Prostate gland (tissue), 2 donors: ENCODE measurements around the gene GADL1. TPM values are rescaled to one million over a fixed set of nuclear protein-coding genes. Genes with fewer than 3 reads are reported as not detected.

ENCODE experiments used
- DNase-seq: peaks from one replicate; pipeline ENCODE4 v3.0.0-alpha.2; 2019; ENCODE audit warnings: low spot score
- H3K27ac ChIP-seq, 2 donors: fragments of 200-600 bp; sonication (generic); 2 replicates each; pipeline ENCODE4 v1.5.1; 2017 to 2019
- H3K27me3 ChIP-seq: fragments of 200-600 bp; sonication (generic); replicated peaks from 2 replicates; pipeline ENCODE4 v1.5.1; 2019; ENCODE audit not compliant: insufficient read depth
- H3K36me3 ChIP-seq, 2 donors: fragments of 200-600 bp; sonication (generic); 1 replicate in 1 of 2; 2 replicates in 1 of 2; pipeline versions ENCODE4 v1.5.1 to v1.8.1; 2017 to 2019
- H3K4me1 ChIP-seq: fragments of 200-600 bp; sonication (generic); replicated peaks from 2 replicates; pipeline ENCODE4 v1.5.1; 2019
- H3K4me3 ChIP-seq, 2 donors: fragments of 200-600 bp; sonication (generic); 2 replicates each; pipeline ENCODE4 v1.5.1; 2017 to 2019
- H3K9me3 ChIP-seq: fragments of 200-600 bp; sonication (generic); 2 replicates; pipeline ENCODE4 v1.5.1; 2017
- CTCF ChIP-seq, 4 experiments: fragments of 200-600 bp in 2 of 4; fragments of 450-650 bp in 2 of 4; sonication (generic) in 2 of 4; IDR thresholded peaks; 1 replicate in 3 of 4; 2 replicates in 1 of 4; pipeline ENCODE4 v1.5.1; 2016 to 2019; ENCODE audit warnings: antibody characterized with exemption in 4 of 4, mild to moderate bottlenecking in 2 of 4, moderate library complexity in 2 of 4
- POLR2A ChIP-seq: fragments of 450-650 bp; IDR thresholded peaks from one replicate; pipeline ENCODE4 v1.6.1; 2016; ENCODE audit warnings: antibody characterized with exemption, mild to moderate bottlenecking
- POLR2AphosphoS5 ChIP-seq: sonication (generic); formaldehyde crosslinking; IDR thresholded peaks from one replicate; pipeline ENCODE4 v1.6.1; 2017; ENCODE audit warnings: antibody characterized with exemption
- WGBS: methylation state at CpG from one replicate; pipeline ENCODE4 v1.1.5; 2018; 5-methylcytosine and 5-hydroxymethylcytosine counted together
- intact Hi-C: fragments of 100-400 bp; cut with DNase I; formaldehyde crosslinking; loops from one replicate; pipeline ENCODE4 v1.14.2; 2022
- total RNA-seq, 2 donors: library from RNA; depleted of rRNA; stranded (reverse); fragments of >200 nt; gene quantifications; one replicate each; pipeline ENCODE4 v1.1.0, GENCODE V29; 2016

The GADL1 gene
- total RNA-seq, 2 donors from 2014 or later = not detected

GRCh38 chr3:30776186-30776815 is 118.2 kb downstream of the GADL1 start:
- intact Hi-C loops = no loop called here
- TF ChIP-seq CTCF (IDR thresholded peaks at IDR 0.05) (no peak), POLR2A (no peak), POLR2AphosphoS5 (no peak)

GRCh38 chr3:30775040-30775439 is 119.4 kb downstream of the GADL1 start:
- intact Hi-C loops = no loop called here
- Histone ChIP-seq H3K27me3 (no peaks in the 10 kb centered on the region), H3K36me3 (no peaks in the 10 kb centered on the region), H3K4me1 (no peaks in the 10 kb centered on the region), H3K9me3 (no peaks in the 10 kb centered on the region), H3K27ac (no peak overlapping the region), H3K4me3 (no peak overlapping the region)
- no peak for DNase-seq
- no peak for TF ChIP-seq CTCF (IDR thresholded peaks at IDR 0.05)
- TF ChIP-seq POLR2AphosphoS5 = no peak
- TF ChIP-seq POLR2A = no peak
- WGBS = 31% methylated on average over 10 of the region's 10 CpGs

More at GRCh38 chr3:30776186-30776815, 118.2 kb downstream of the GADL1 start:
- Histone ChIP-seq H3K9me3 (no peaks in the 10 kb centered on the region), H3K36me3 (no peaks in the 10 kb centered on the region), H3K4me1 (no peaks in the 10 kb centered on the region), H3K27me3 (no peaks in the 10 kb centered on the region), H3K4me3 (no peak overlapping the region), H3K27ac (no peak overlapping the region)
- WGBS = 92% methylated on average over 3 of the region's 3 CpGs
- no peak for DNase-seq

GRCh38 chr3:30774062-30774461 is 120.4 kb downstream of the GADL1 start:
- H3K4me3 ChIP-seq = no peak overlapping the region
- 69% methylated on average over 2 of the region's 2 CpGs for whole genome bisulfite sequencing
- no peaks in the 10 kb centered on the region for H3K9me3 ChIP-seq
- H3K36me3 ChIP-seq = no peaks in the 10 kb centered on the region
- H3K4me1 ChIP-seq = no peaks in the 10 kb centered on the region
- no peak overlapping the region for H3K27ac ChIP-seq
- TF ChIP-seq CTCF (IDR thresholded peaks at IDR 0.05) = no peak
- DNase-seq = no peak
- H3K27me3 ChIP-seq = no peaks in the 10 kb centered on the region
- intact Hi-C loops = no loop called here

GRCh38 chr3:30770387-30770786 is 124.1 kb downstream of the GADL1 start:
- H3K4me3 ChIP-seq = no peak overlapping the region
- no peak overlapping the region for H3K27ac ChIP-seq
- DNase-seq = no peak
- H3K27me3 ChIP-seq = no peaks in the 10 kb centered on the region
- no peaks in the 10 kb centered on the region for H3K9me3 ChIP-seq
- WGBS = 58% methylated on average over 3 of the region's 3 CpGs
- intact Hi-C loops = no loop called here
- no peak for TF ChIP-seq CTCF (IDR thresholded peaks at IDR 0.05)
- TF ChIP-seq POLR2AphosphoS5 = no peak
- TF ChIP-seq POLR2A = no peak
- no peaks in the 10 kb centered on the region for H3K4me1 ChIP-seq
- H3K36me3 ChIP-seq = no peaks in the 10 kb centered on the region
